DOHH2 (cell line): ENCODE results near the gene MBOAT1.
"Not testable (repeated sequence)": the region's sequence is repeated elsewhere in the genome, so short reads cannot be mapped to it uniquely, and the experiment has no call there.

Experiments
- H3F3A ChIP-seq: fragments of 200-600 bp; sonication (generic), shearing (Covaris generic); 2 replicates; pipeline ENCODE4 v1.6.0; 2016; ENCODE audit warnings: antibody characterized with exemption, mild to moderate bottlenecking; ENCODE audit not compliant: control insufficient read depth, insufficient read depth
- H3K27ac ChIP-seq: fragments of 200-600 bp; sonication (generic); 2 replicates; pipeline ENCODE4 v1.5.1; 2014; ENCODE audit warnings: low read depth, mild to moderate bottlenecking, low read length, moderate library complexity
- H3K27me3 ChIP-seq: fragments of 200-600 bp; sonication (generic); 2 replicates; pipeline ENCODE4 v1.6.1; 2014; ENCODE audit warnings: mild to moderate bottlenecking, low read length, mixed read lengths; ENCODE audit not compliant: control insufficient read depth
- H3K36me3 ChIP-seq: fragments of 200-600 bp; sonication (generic); 2 replicates; pipeline ENCODE4 v1.6.1; 2014; ENCODE audit warnings: mild to moderate bottlenecking, low read length, moderate library complexity, mixed read lengths; ENCODE audit not compliant: control insufficient read depth
- H3K4me1 ChIP-seq: fragments of 200-600 bp; sonication (generic); 2 replicates; pipeline ENCODE4 v1.6.1; 2014; ENCODE audit warnings: mild to moderate bottlenecking, low read length, mixed read lengths; ENCODE audit not compliant: control insufficient read depth
- H3K4me2 ChIP-seq: fragments of 200-600 bp; sonication (generic); 2 replicates; pipeline ENCODE4 v1.6.0; 2014; ENCODE audit warnings: mild to moderate bottlenecking, low read length, moderate library complexity
- H3K4me3 ChIP-seq: fragments of 200-600 bp; sonication (generic); 2 replicates; pipeline ENCODE4 v1.5.1; 2014; ENCODE audit warnings: mild to moderate bottlenecking, low read length, mixed read lengths
- H3K79me2 ChIP-seq: fragments of 200-600 bp; sonication (generic); 2 replicates; pipeline ENCODE4 v1.6.1; 2014; ENCODE audit warnings: mild to moderate bottlenecking, low read length, mixed read lengths; ENCODE audit not compliant: control insufficient read depth
- H3K9me2 ChIP-seq: fragments of 200-600 bp; sonication (generic); replicated peaks from 2 replicates; pipeline ENCODE4 v1.6.1; 2014; ENCODE audit warnings: mild to moderate bottlenecking, low read length, mixed read lengths; ENCODE audit not compliant: control insufficient read depth
- H3K9me3 ChIP-seq: fragments of 200-600 bp; sonication (generic); 2 replicates; pipeline ENCODE4 v1.6.1; 2014; ENCODE audit warnings: antibody characterized with exemption, low read length, mixed read lengths; ENCODE audit not compliant: control insufficient read depth, insufficient read depth
- H4K20me1 ChIP-seq: fragments of 200-600 bp; sonication (generic); 2 replicates; pipeline ENCODE4 v1.6.0; 2014; ENCODE audit warnings: low read depth, mild to moderate bottlenecking, antibody characterized with exemption, low read length, moderate library complexity; ENCODE audit not compliant: control insufficient read depth, insufficient read depth
- CTCF ChIP-seq: fragments of 200-600 bp; sonication (generic); IDR thresholded peaks from one replicate; pipeline ENCODE4 v1.5.1; 2014; ENCODE audit warnings: antibody characterized with exemption, mild to moderate bottlenecking, low read depth, low read length; ENCODE audit not compliant: poor library complexity, severe bottlenecking
- EZH2phosphoT487 ChIP-seq: fragments of 200-600 bp; sonication (generic); IDR thresholded peaks from 2 replicates; pipeline ENCODE4 v1.6.1; 2017; ENCODE audit warnings: borderline replicate concordance, mild to moderate bottlenecking, antibody characterized with exemption, low read length, moderate library complexity, mixed read lengths

MBOAT1 gene

GRCh38 chr6:20182069-20182468, 30.2 kb downstream of the MBOAT1 start:
- Histone ChIP-seq H3K79me2 (no peaks in the 10 kb centered on the region), H3K9me2 (no peaks in the 10 kb centered on the region), H3K4me1 (no peaks in the 10 kb centered on the region), H3K4me2 (no peak overlapping the region), H3K4me3 (no peak overlapping the region), H4K20me1 (no peaks in the 10 kb centered on the region), H3K27ac (no peak overlapping the region), H3K9me3 (no peaks in the 10 kb centered on the region), H3K27me3 (no peaks in the 10 kb centered on the region), H3K36me3 (no peaks in the 10 kb centered on the region), H3F3A (no peaks in the 10 kb centered on the region)
- no peak for TF ChIP-seq CTCF
- TF ChIP-seq EZH2phosphoT487, result no peak

- Histone ChIP-seq H3K4me1 (no peaks in the 10 kb centered on the region), H3K4me2 (no peak overlapping the region), H3K36me3 (no peaks in the 10 kb centered on the region), H4K20me1 (no peaks in the 10 kb centered on the region), H3F3A (no peaks in the 10 kb centered on the region), H3K27me3 (no peaks in the 10 kb centered on the region), H3K9me2 (no peaks in the 10 kb centered on the region), H3K27ac (no peak overlapping the region), H3K79me2 (no peaks in the 10 kb centered on the region), H3K9me3 (no peaks in the 10 kb centered on the region), H3K4me3 (no peak overlapping the region)
- no peak for TF ChIP-seq CTCF
- no peak for TF ChIP-seq EZH2phosphoT487
Measured at GRCh38 chr6:20180935-20181334, 31.3 kb downstream of the MBOAT1 start.

- H3K4me1 ChIP-seq, H3K36me3 ChIP-seq, H3K4me3 ChIP-seq, H3K4me2 ChIP-seq, H3K79me2 ChIP-seq, H4K20me1 ChIP-seq, H3K9me3 ChIP-seq, H3F3A ChIP-seq, H3K27ac ChIP-seq, H3K27me3 ChIP-seq, H3K9me2 ChIP-seq: not testable (repeated sequence)
Measured at GRCh38 chr6:20179287-20180045, 32.8 kb downstream of the MBOAT1 start.

GRCh38 chr6:20178327-20178726, 33.9 kb downstream of the MBOAT1 start:
- no peaks in the 10 kb centered on the region for H4K20me1 ChIP-seq
- H3K4me2 ChIP-seq, result no peak overlapping the region
- H3K36me3 ChIP-seq, result no peaks in the 10 kb centered on the region
- H3K9me3 ChIP-seq, result no peaks in the 10 kb centered on the region
- H3K27me3 ChIP-seq, result no peaks in the 10 kb centered on the region
- H3F3A ChIP-seq, result no peaks in the 10 kb centered on the region
- no peaks in the 10 kb centered on the region for H3K9me2 ChIP-seq
- TF ChIP-seq EZH2phosphoT487 (no peak), CTCF (no peak)
- H3K27ac ChIP-seq, result no peak overlapping the region
- H3K4me3 ChIP-seq, result no peak overlapping the region
- no peaks in the 10 kb centered on the region for H3K79me2 ChIP-seq
- H3K4me1 ChIP-seq, result no peaks in the 10 kb centered on the region
